Hepatocyte (in vitro differentiated cells): Measurements from ENCODE around the gene CHD9. TPM values are rescaled to one million over a fixed set of nuclear protein-coding genes. Genes with fewer than 3 reads are reported as not detected.
"Not testable (repeated sequence)": the region's sequence is repeated elsewhere in the genome, so short reads cannot be mapped to it uniquely, and the experiment has no call there.

Source experiments
- DNase-seq: peaks from one replicate; pipeline ENCODE4 v3.0.0-alpha.2; 2016; ENCODE audit warnings: low spot score
- H2AFZ ChIP-seq: fragments of 200-600 bp; sonication (generic); 2 replicates; pipeline ENCODE4 v1.6.0; 2016; ENCODE audit warnings: antibody characterized with exemption, mild to moderate bottlenecking
- H3K27ac ChIP-seq: fragments of 200-600 bp; sonication (generic); 2 replicates; pipeline ENCODE4 v1.5.1; 2016; ENCODE audit warnings: mild to moderate bottlenecking
- H3K27me3 ChIP-seq: fragments of 200-600 bp; sonication (generic); 2 replicates; pipeline ENCODE4 v1.6.1; 2016
- H3K36me3 ChIP-seq: fragments of 200-600 bp; sonication (generic); replicated peaks from 2 replicates; pipeline ENCODE4 v1.5.1; 2016; ENCODE audit warnings: low read depth; ENCODE audit not compliant: insufficient read depth
- H3K4me1 ChIP-seq: fragments of 200-600 bp; sonication (generic); 2 replicates; pipeline ENCODE4 v1.5.1; 2016; ENCODE audit warnings: mild to moderate bottlenecking, moderate library complexity; ENCODE audit not compliant: insufficient read depth
- H3K4me2 ChIP-seq: fragments of 200-600 bp; sonication (generic); 2 replicates; pipeline ENCODE4 v1.6.0; 2016
- H3K4me3 ChIP-seq: fragments of 200-600 bp; sonication (generic); 2 replicates; pipeline ENCODE4 v1.5.1; 2016; ENCODE audit warnings: mild to moderate bottlenecking
- H3K79me2 ChIP-seq: fragments of 200-600 bp; sonication (generic); 2 replicates; pipeline ENCODE4 v1.6.0; 2017; ENCODE audit warnings: mild to moderate bottlenecking
- H3K9me2 ChIP-seq: fragments of 200-600 bp; sonication (generic); replicated peaks from 2 replicates; pipeline ENCODE4 v1.6.0; 2017; ENCODE audit warnings: mild to moderate bottlenecking; ENCODE audit not compliant: insufficient read depth
- H3K9me3 ChIP-seq: fragments of 200-600 bp; sonication (generic); 2 replicates; pipeline ENCODE4 v1.5.1; 2016; ENCODE audit warnings: low read depth, mild to moderate bottlenecking
- H4K20me1 ChIP-seq: fragments of 200-600 bp; sonication (generic); 2 replicates; pipeline ENCODE4 v1.6.0; 2016; ENCODE audit warnings: mild to moderate bottlenecking; ENCODE audit not compliant: insufficient read depth, poor library complexity, severe bottlenecking
- EZH2 ChIP-seq: fragments of 200-600 bp; sonication (generic); IDR thresholded peaks from 2 replicates; pipeline ENCODE4 v1.6.1; 2016; ENCODE audit warnings: antibody characterized with exemption, mild to moderate bottlenecking, borderline replicate concordance
- EZH2phosphoT487 ChIP-seq: fragments of 200-600 bp; sonication (generic); IDR thresholded peaks from one replicate; pipeline ENCODE4 v1.6.1; 2018; ENCODE audit warnings: antibody characterized with exemption, mild to moderate bottlenecking, low read depth, moderate library complexity; ENCODE audit not compliant: unreplicated experiment, severe bottlenecking
- WGBS: methylation state at CpG from one replicate; pipeline ENCODE4 v1.1.6; 2016; ENCODE audit warnings: low lambda C conversion rate; ENCODE audit errors: missing lambda C conversion rate; 5-methylcytosine and 5-hydroxymethylcytosine counted together
- polyA plus RNA-seq: library from polyadenylated mRNA; unstranded; fragments of >200 nt; fragmentation: Nextera tagmentation; extraction: Ambion mirVana; gene quantifications from 2 replicates; pipeline ENCODE4 v1.2.1, GENCODE V29; 2016
- total RNA-seq: library from RNA; depleted of rRNA; stranded (reverse); fragments of >200 nt; gene quantifications from 2 replicates; pipeline ENCODE4 v1.2.3, GENCODE V29; 2014
- TF ChIP-seq, protein P1 (sequence below): fragments of 200-600 bp; sonication (generic); IDR thresholded peaks from 2 replicates; pipeline ENCODE4 v1.5.1; 2016; ENCODE audit warnings: antibody characterized with exemption, mild to moderate bottlenecking; ENCODE audit not compliant: poor library complexity

The CHD9 gene
- total and polyA plus RNA-seq, 2 experiments from 2014 or later = 54.9 to 68.2 TPM

DNA sequence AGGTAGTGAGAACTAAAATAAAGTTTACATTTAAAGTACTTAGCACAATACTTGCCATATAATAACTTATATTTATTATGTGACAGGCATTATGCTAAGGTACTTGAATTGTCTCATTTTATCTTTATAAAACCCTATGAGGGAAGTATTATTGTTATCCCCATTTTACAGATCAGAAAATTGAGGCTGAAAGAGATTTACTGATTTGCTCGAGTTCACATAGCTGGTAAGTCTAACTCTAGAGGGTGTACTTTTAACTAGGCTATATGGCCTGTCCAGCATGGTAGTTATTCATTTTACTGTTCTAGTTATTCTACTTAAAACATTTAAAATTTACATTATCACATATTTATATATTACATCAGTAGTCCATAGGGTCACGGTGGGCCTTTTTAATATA, 266.2 kb downstream of the CHD9 start:
- Histone ChIP-seq H3K27ac (no peak overlapping the region), H3K79me2 (no peaks in the 10 kb centered on the region), H3K9me3 (no peaks in the 10 kb centered on the region), H3K9me2 (no peaks in the 10 kb centered on the region), H2AFZ (no peak overlapping the region), H3K4me3 (no peak overlapping the region), H3K4me2 (no peak overlapping the region), H3K4me1 (no peaks in the 10 kb centered on the region), H3K36me3 (peaks cover 5% of the 10 kb centered on the region), H3K27me3 (no peaks in the 10 kb centered on the region), H4K20me1 (no peaks in the 10 kb centered on the region)
- TF ChIP-seq EZH2 (no peak), EZH2phosphoT487 (no peak)
- TF ChIP-seq, protein P1, sequence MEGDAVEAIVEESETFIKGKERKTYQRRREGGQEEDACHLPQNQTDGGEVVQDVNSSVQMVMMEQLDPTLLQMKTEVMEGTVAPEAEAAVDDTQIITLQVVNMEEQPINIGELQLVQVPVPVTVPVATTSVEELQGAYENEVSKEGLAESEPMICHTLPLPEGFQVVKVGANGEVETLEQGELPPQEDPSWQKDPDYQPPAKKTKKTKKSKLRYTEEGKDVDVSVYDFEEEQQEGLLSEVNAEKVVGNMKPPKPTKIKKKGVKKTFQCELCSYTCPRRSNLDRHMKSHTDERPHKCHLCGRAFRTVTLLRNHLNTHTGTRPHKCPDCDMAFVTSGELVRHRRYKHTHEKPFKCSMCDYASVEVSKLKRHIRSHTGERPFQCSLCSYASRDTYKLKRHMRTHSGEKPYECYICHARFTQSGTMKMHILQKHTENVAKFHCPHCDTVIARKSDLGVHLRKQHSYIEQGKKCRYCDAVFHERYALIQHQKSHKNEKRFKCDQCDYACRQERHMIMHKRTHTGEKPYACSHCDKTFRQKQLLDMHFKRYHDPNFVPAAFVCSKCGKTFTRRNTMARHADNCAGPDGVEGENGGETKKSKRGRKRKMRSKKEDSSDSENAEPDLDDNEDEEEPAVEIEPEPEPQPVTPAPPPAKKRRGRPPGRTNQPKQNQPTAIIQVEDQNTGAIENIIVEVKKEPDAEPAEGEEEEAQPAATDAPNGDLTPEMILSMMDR = no peak
- no peak for DNase-seq
- 96% methylated on average over 2 of the region's 2 CpGs for WGBS

DNA sequence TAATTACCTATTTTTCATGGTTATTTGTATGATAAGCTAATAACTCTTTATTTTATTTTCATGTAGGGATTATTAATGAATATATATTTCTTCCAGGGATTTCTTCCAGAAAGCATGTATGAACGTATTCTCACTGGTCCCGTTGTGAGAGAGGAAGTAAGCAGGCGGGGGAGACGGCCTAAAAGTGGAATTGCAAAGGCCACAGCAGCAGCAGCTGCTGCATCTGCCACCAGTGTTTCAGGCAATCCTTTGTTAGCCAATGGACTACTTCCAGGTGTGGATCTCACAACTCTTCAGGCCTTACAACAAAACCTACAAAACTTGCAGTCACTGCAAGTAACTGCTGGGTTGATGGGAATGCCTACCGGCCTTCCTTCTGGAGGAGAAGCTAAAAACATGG, 269.1 kb downstream of the CHD9 start:
- no peaks in the 10 kb centered on the region for H3K9me2 ChIP-seq
- peaks cover 5% of the 10 kb centered on the region for H3K36me3 ChIP-seq
- 96% methylated on average over 5 of the region's 5 CpGs for WGBS

DNA sequence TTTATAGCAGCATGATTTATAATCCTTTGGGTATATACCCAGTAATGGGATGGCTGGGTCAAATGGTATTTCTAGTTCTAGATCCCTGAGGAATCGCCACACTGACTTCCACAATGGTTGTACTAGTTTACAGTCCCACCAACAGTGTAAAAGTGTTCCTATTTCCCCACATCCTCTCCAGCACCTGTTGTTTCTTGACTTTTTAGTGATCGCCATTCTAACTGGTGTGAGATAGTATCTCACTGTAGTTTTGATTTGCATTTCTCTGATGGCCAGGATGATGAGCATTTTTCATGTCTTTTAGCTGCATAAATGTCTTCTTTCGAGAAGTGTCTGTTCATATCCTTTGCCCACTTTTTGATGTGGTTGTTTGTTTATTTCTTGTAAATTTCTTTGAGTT, 276.2 kb downstream of the CHD9 start:
- not testable (repeated sequence) for H3K27me3 ChIP-seq, H4K20me1 ChIP-seq, H3K9me2 ChIP-seq, H2AFZ ChIP-seq, H3K27ac ChIP-seq, H3K9me3 ChIP-seq, H3K4me3 ChIP-seq, H3K36me3 ChIP-seq, H3K4me2 ChIP-seq, H3K4me1 ChIP-seq, DNase-seq, H3K79me2 ChIP-seq
- WGBS = 95% methylated on average over 3 of the region's 3 CpGs

More for the DNA sequence above, 269.1 kb downstream of the CHD9 start:
- TF ChIP-seq, protein P1 = no peak
- no peak for TF ChIP-seq EZH2phosphoT487
- Histone ChIP-seq H3K4me1 (no peaks in the 10 kb centered on the region), H3K4me3 (no peak overlapping the region), H3K9me3 (no peaks in the 10 kb centered on the region), H3K27ac (no peak overlapping the region), H4K20me1 (no peaks in the 10 kb centered on the region), H2AFZ (no peak overlapping the region), H3K79me2 (no peaks in the 10 kb centered on the region), H3K4me2 (no peak overlapping the region), H3K27me3 (no peaks in the 10 kb centered on the region)
- no peak for DNase-seq

DNA sequence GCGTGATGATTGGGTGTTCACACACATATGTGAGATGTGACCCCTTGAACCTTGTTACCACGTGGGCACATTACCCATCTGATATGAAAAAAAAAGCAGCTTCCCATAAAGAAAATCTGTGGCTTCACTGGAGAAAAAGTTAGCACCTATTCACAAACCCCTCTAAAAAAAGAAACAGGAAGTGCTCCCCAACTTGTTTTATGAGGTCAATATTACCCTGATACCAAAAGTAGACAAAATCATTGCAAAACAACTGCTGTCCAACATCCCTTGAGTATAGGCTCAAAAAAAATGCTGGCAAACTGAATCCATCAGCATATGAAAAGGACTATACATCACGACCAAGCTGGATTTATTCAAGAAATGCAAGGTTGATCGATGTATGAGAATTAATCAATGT, 279.8 kb downstream of the CHD9 start:
- no peaks in the 10 kb centered on the region for H3K9me3 ChIP-seq
- H3K36me3 ChIP-seq = no peaks in the 10 kb centered on the region
- no peaks in the 10 kb centered on the region for H3K4me1 ChIP-seq
- TF ChIP-seq EZH2 = no peak
- TF ChIP-seq, protein P1 = no peak
- no peak overlapping the region for H2AFZ ChIP-seq
- no peak overlapping the region for H3K27ac ChIP-seq
- H3K9me2 ChIP-seq = no peaks in the 10 kb centered on the region
- H3K4me3 ChIP-seq = no peak overlapping the region
- H3K27me3 ChIP-seq = no peaks in the 10 kb centered on the region
- WGBS = 81% methylated on average over 4 of the region's 4 CpGs
- no peak for DNase-seq
- no peaks in the 10 kb centered on the region for H3K79me2 ChIP-seq
- H3K4me2 ChIP-seq = no peak overlapping the region
- no peaks in the 10 kb centered on the region for H4K20me1 ChIP-seq
